GM12878 (cell line): ENCODE data around the gene TRIM16.

ENCODE experiments used
- CTCF ChIP-seq, 3 experiments: IDR thresholded peaks in 2 of 3; conservative IDR thresholded peaks in 1 of 3; 2 replicates each; pipeline ENCODE4 v1.5.1; 2011; ENCODE audit warnings: low read depth in 3 of 3, low read length in 3 of 3, mild to moderate bottlenecking in 3 of 3, control low read depth in 2 of 3, moderate library complexity in 2 of 3, inconsistent platforms in 1 of 3, mixed read lengths in 1 of 3; ENCODE audit not compliant: control insufficient read depth in 2 of 3, insufficient read depth in 1 of 3; ENCODE audit errors: extremely low read depth in 1 of 3
- EZH2 ChIP-seq: IDR thresholded peaks from 2 replicates; pipeline ENCODE4 v1.6.1; 2012; ENCODE audit warnings: low read depth, mild to moderate bottlenecking, control low read depth, inconsistent platforms, low read length, borderline replicate concordance; ENCODE audit not compliant: control insufficient read depth
- JUNB ChIP-seq: IDR thresholded peaks from 2 replicates; pipeline ENCODE4 v1.6.1; 2016; ENCODE audit warnings: antibody characterized with exemption, mild to moderate bottlenecking
- KDM1A ChIP-seq: fragments of 200-600 bp; sonication (generic); IDR thresholded peaks from 2 replicates; pipeline ENCODE4 v1.6.1; 2016; ENCODE audit warnings: borderline replicate concordance
- POLR2AphosphoS5 ChIP-seq: IDR thresholded peaks from 2 replicates; pipeline ENCODE4 v1.6.1; 2011; ENCODE audit warnings: mild to moderate bottlenecking, low read length, inconsistent platforms
- RCOR1 ChIP-seq: conservative IDR thresholded peaks from 2 replicates; pipeline ENCODE4 v1.6.1; 2012; ENCODE audit warnings: low read depth, low read length, improper control_type of control experiment
- SMAD5 ChIP-seq: IDR thresholded peaks from 2 replicates; pipeline ENCODE4 v1.6.1; 2016; ENCODE audit warnings: antibody characterized with exemption, low read depth

- TF ChIP-seq EZH2: no peak
- TF ChIP-seq SMAD5: no peak
- TF ChIP-seq POLR2AphosphoS5: no peak
- no peak for TF ChIP-seq JUNB
- TF ChIP-seq CTCF (IDR thresholded peaks at IDR 0.05 in 2 of 3, conservative IDR thresholded peaks at IDR 0.05 in 1 of 3; ENCODE audit: control insufficient read depth in 2 of 3, extremely low read depth in 1 of 3, insufficient read depth in 1 of 3, low read depth in 3 of 3, low read length in 3 of 3): no peak
- TF ChIP-seq RCOR1: no peak
- TF ChIP-seq KDM1A: no peak
These were observed 25.8 kb downstream of the TRIM16 start for GRCh38 chr17:15658296-15658695.
